ENCODE measurements around the gene IMPA2.

IMPA2 gene

GRCh38 chr18:11981543-11982366, 448 bp downstream of the IMPA2 start:
- H3K36me3 ChIP-seq (ENCODE audit: insufficient read depth), result no peaks in the 10 kb centered on the region
- H4K20me1 ChIP-seq (ENCODE audit: insufficient read depth), result no peaks in the 10 kb centered on the region
- H3K4me1 ChIP-seq (ENCODE audit: low read depth, poor library complexity, severe bottlenecking), result peaks cover 18% of the 10 kb centered on the region
- peak overlapping the region; percentile 69; the same call in 1 of the 2 replicates for H3K9ac ChIP-seq
- H3K4me2 ChIP-seq, result peak overlapping the region; percentile 94
- H3K27ac ChIP-seq, result peak overlapping the region; percentile 59
- H3K4me3 ChIP-seq (IDR thresholded peaks at IDR 0.05; ENCODE audit: insufficient read depth, low read depth, low read length), result peak overlapping the region; percentile 47
- TF ChIP-seq CTCF (conservative IDR thresholded peaks at IDR 0.05; ENCODE audit: low read depth, low read length), result no peak
- H3K79me2 ChIP-seq (ENCODE audit: insufficient read depth, low read depth), result no peaks in the 10 kb centered on the region
- peak overlapping the region; percentile 95 for H2AFZ ChIP-seq (ENCODE audit: low read depth)
- no peaks in the 10 kb centered on the region for H3K27me3 ChIP-seq (ENCODE audit: insufficient read depth, low read depth)

- Histone ChIP-seq H3K27ac (no peak overlapping the region), H3K4me3 (IDR thresholded peaks at IDR 0.05; ENCODE audit: insufficient read depth, low read depth, low read length) (no peak overlapping the region), H3K4me1 (ENCODE audit: low read depth, poor library complexity, severe bottlenecking) (peaks cover 18% of the 10 kb centered on the region), H3K36me3 (ENCODE audit: insufficient read depth) (no peaks in the 10 kb centered on the region), H2AFZ (ENCODE audit: low read depth) (no peak overlapping the region), H3K79me2 (ENCODE audit: insufficient read depth, low read depth) (no peaks in the 10 kb centered on the region), H3K9ac (no peak overlapping the region), H4K20me1 (ENCODE audit: insufficient read depth) (no peaks in the 10 kb centered on the region), H3K4me2 (peak overlapping the region; percentile 94; the same call in 1 of the 2 replicates), H3K27me3 (ENCODE audit: insufficient read depth, low read depth) (no peaks in the 10 kb centered on the region)
- no peak for TF ChIP-seq CTCF (conservative IDR thresholded peaks at IDR 0.05; ENCODE audit: low read depth, low read length)
Observed at GRCh38 chr18:11982981-11983380, 1.7 kb downstream of the IMPA2 start.

GRCh38 chr18:11983592-11983991, 2.3 kb downstream of the IMPA2 start:
- no peaks in the 10 kb centered on the region for H3K79me2 ChIP-seq (ENCODE audit: insufficient read depth, low read depth)
- no peak overlapping the region for H3K4me3 ChIP-seq (IDR thresholded peaks at IDR 0.05; ENCODE audit: insufficient read depth, low read depth, low read length)
- H3K36me3 ChIP-seq (ENCODE audit: insufficient read depth), result no peaks in the 10 kb centered on the region
- no peak overlapping the region for H3K27ac ChIP-seq
- H4K20me1 ChIP-seq (ENCODE audit: insufficient read depth), result no peaks in the 10 kb centered on the region
- no peak for TF ChIP-seq CTCF (conservative IDR thresholded peaks at IDR 0.05; ENCODE audit: low read depth, low read length)
- H3K9ac ChIP-seq, result no peak overlapping the region
- peaks cover 18% of the 10 kb centered on the region for H3K4me1 ChIP-seq (ENCODE audit: low read depth, poor library complexity, severe bottlenecking)
- peak overlapping the region; percentile 94; the same call in 1 of the 2 replicates for H3K4me2 ChIP-seq
- no peak overlapping the region for H2AFZ ChIP-seq (ENCODE audit: low read depth)
- H3K27me3 ChIP-seq (ENCODE audit: insufficient read depth, low read depth), result no peaks in the 10 kb centered on the region

GRCh38 chr18:11984091-11984490, 2.8 kb downstream of the IMPA2 start:
- TF ChIP-seq CTCF (conservative IDR thresholded peaks at IDR 0.05; ENCODE audit: low read depth, low read length), result no peak
- H2AFZ ChIP-seq (ENCODE audit: low read depth), result no peak overlapping the region
- H3K36me3 ChIP-seq (ENCODE audit: insufficient read depth), result no peaks in the 10 kb centered on the region
- H3K4me1 ChIP-seq (ENCODE audit: low read depth, poor library complexity, severe bottlenecking), result peaks cover 18% of the 10 kb centered on the region
- H3K9ac ChIP-seq, result no peak overlapping the region
- no peaks in the 10 kb centered on the region for H3K79me2 ChIP-seq (ENCODE audit: insufficient read depth, low read depth)
- H3K4me3 ChIP-seq (IDR thresholded peaks at IDR 0.05; ENCODE audit: insufficient read depth, low read depth, low read length), result no peak overlapping the region
- no peak overlapping the region for H3K4me2 ChIP-seq
- H3K27ac ChIP-seq, result no peak overlapping the region
- H4K20me1 ChIP-seq (ENCODE audit: insufficient read depth), result no peaks in the 10 kb centered on the region
- no peaks in the 10 kb centered on the region for H3K27me3 ChIP-seq (ENCODE audit: insufficient read depth, low read depth)
